Tibial artery (tissue), 4 donors: ENCODE results near the gene CBLN3.

Experiments
- DNase-seq, 2 donors: peaks; one replicate each; pipeline ENCODE4 v3.0.0-alpha.2; 2019
- H3K27ac ChIP-seq, 2 donors: fragments of 200-600 bp; sonication (generic) in 1 of 2; 1 replicate in 1 of 2; 2 replicates in 1 of 2; pipeline ENCODE4 v1.5.1; 2018 to 2019; ENCODE audit warnings: mild to moderate bottlenecking in 1 of 2
- H3K27me3 ChIP-seq, 2 donors: fragments of 200-600 bp; sonication (generic) in 1 of 2; one replicate each; pipeline versions ENCODE4 v1.5.1 to v1.6.0; 2016 to 2019
- H3K36me3 ChIP-seq, 3 donors: fragments of 200-600 bp; sonication (generic) in 2 of 3; one replicate each; pipeline ENCODE4 v1.5.1; 2016 to 2019; ENCODE audit warnings: mild to moderate bottlenecking in 2 of 3
- H3K4me1 ChIP-seq, 4 donors: fragments of 200-600 bp; sonication (generic) in 2 of 4; 1 replicate in 3 of 4; 2 replicates in 1 of 4; pipeline ENCODE4 v1.5.1; 2016 to 2019
- H3K4me3 ChIP-seq, 2 donors: fragments of 200-600 bp; sonication (generic) in 1 of 2; 1 replicate in 1 of 2; 2 replicates in 1 of 2; pipeline ENCODE4 v1.5.1; 2018 to 2019; ENCODE audit warnings: mild to moderate bottlenecking in 2 of 2
- H3K9me3 ChIP-seq, 3 donors: fragments of 200-600 bp; sonication (generic) in 1 of 3; one replicate each; pipeline ENCODE4 v1.5.1; 2016 to 2019
- CTCF ChIP-seq, 2 experiments: fragments of 200-600 bp in 1 of 2; fragments of 450-650 bp in 1 of 2; IDR thresholded peaks; one replicate each; pipeline ENCODE4 v1.5.1; 2017 to 2019; ENCODE audit warnings: antibody characterized with exemption in 2 of 2, mild to moderate bottlenecking in 1 of 2, moderate library complexity in 1 of 2
- intact Hi-C: fragments of 100-400 bp; cut with DNase I; formaldehyde crosslinking; loops from one replicate; pipeline ENCODE4 v1.15.0; 2023; ENCODE audit warnings: low total_unique reads

Gene CBLN3

GRCh38 chr14:24418492-24418873, 11.0 kb downstream of the CBLN3 start:
- TF ChIP-seq CTCF (IDR thresholded peaks at IDR 0.05) = no peak
- peaks cover 3 to 27% (median 16%) of the 10 kb centered on the region in 3 donors for H3K36me3 ChIP-seq
- no peak overlapping the region for H3K27ac ChIP-seq
- peaks cover 0 to 33% of the 10 kb centered on the region in 2 donors for H3K27me3 ChIP-seq
- intact Hi-C loops = no loop called here
- no peak overlapping the region for H3K4me3 ChIP-seq
- H3K9me3 ChIP-seq = no peaks in the 10 kb centered on the region
- peaks cover 0 to 8% (median 0%) of the 10 kb centered on the region in 4 donors for H3K4me1 ChIP-seq
- no peak for DNase-seq

- H3K9me3 ChIP-seq = no peaks in the 10 kb centered on the region
- peaks cover 0 to 8% (median 0%) of the 10 kb centered on the region in 4 donors for H3K4me1 ChIP-seq
- H3K27ac ChIP-seq = no peak overlapping the region
- no peak for TF ChIP-seq CTCF (IDR thresholded peaks at IDR 0.05)
- peaks cover 0 to 33% of the 10 kb centered on the region in 2 donors for H3K27me3 ChIP-seq
- peaks cover 3 to 32% (median 18%) of the 10 kb centered on the region in 3 donors for H3K36me3 ChIP-seq
- no peak for DNase-seq
- intact Hi-C loops = no loop called here
- no peak overlapping the region for H3K4me3 ChIP-seq
These were observed 11.5 kb downstream of the CBLN3 start for GRCh38 chr14:24417832-24418491.

- Histone ChIP-seq H3K36me3 (peaks cover 3 to 35% (median 22%) of the 10 kb centered on the region in 3 donors), H3K27me3 (peaks cover 0 to 30% of the 10 kb centered on the region in 2 donors), H3K4me3 (no peak overlapping the region), H3K4me1 (peaks cover 0 to 8% (median 0%) of the 10 kb centered on the region in 4 donors), H3K9me3 (no peaks in the 10 kb centered on the region), H3K27ac (no peak overlapping the region)
- no peak for DNase-seq
- intact Hi-C loops = no loop called here
- TF ChIP-seq CTCF (IDR thresholded peaks at IDR 0.05) = no peak
These were observed 12.4 kb downstream of the CBLN3 start for GRCh38 chr14:24416932-24417619.

GRCh38 chr14:24416254-24416931, 13.1 kb downstream of the CBLN3 start:
- DNase-seq = no peak
- H3K27me3 ChIP-seq = peaks cover 0 to 26% of the 10 kb centered on the region in 2 donors
- intact Hi-C loops = no loop called here
- H3K9me3 ChIP-seq = no peaks in the 10 kb centered on the region
- TF ChIP-seq CTCF (IDR thresholded peaks at IDR 0.05) = no peak
- H3K27ac ChIP-seq = no peak overlapping the region
- peaks cover 3 to 36% (median 22%) of the 10 kb centered on the region in 3 donors for H3K36me3 ChIP-seq
- peaks cover 0 to 8% (median 0%) of the 10 kb centered on the region in 4 donors for H3K4me1 ChIP-seq
- H3K4me3 ChIP-seq = no peak overlapping the region

GRCh38 chr14:24415421-24416253, 13.8 kb downstream of the CBLN3 start:
- no peaks in the 10 kb centered on the region for H3K9me3 ChIP-seq
- no peak for TF ChIP-seq CTCF (IDR thresholded peaks at IDR 0.05)
- intact Hi-C loops = no loop called here
- no peak for DNase-seq
- H3K4me1 ChIP-seq = peaks cover 0 to 8% (median 0%) of the 10 kb centered on the region in 4 donors
- peaks cover 3 to 43% (median 25%) of the 10 kb centered on the region in 3 donors for H3K36me3 ChIP-seq
- peaks cover 0 to 22% of the 10 kb centered on the region in 2 donors for H3K27me3 ChIP-seq
- H3K27ac ChIP-seq = no peak overlapping the region
- H3K4me3 ChIP-seq = no peak overlapping the region
